Fibroblast of skin of back (primary cell): ENCODE measurements around the gene POPDC2.

Experiments
- DNase-seq: peaks from one replicate; pipeline ENCODE4 v3.0.0-alpha.2; 2013

Gene POPDC2

DNA sequence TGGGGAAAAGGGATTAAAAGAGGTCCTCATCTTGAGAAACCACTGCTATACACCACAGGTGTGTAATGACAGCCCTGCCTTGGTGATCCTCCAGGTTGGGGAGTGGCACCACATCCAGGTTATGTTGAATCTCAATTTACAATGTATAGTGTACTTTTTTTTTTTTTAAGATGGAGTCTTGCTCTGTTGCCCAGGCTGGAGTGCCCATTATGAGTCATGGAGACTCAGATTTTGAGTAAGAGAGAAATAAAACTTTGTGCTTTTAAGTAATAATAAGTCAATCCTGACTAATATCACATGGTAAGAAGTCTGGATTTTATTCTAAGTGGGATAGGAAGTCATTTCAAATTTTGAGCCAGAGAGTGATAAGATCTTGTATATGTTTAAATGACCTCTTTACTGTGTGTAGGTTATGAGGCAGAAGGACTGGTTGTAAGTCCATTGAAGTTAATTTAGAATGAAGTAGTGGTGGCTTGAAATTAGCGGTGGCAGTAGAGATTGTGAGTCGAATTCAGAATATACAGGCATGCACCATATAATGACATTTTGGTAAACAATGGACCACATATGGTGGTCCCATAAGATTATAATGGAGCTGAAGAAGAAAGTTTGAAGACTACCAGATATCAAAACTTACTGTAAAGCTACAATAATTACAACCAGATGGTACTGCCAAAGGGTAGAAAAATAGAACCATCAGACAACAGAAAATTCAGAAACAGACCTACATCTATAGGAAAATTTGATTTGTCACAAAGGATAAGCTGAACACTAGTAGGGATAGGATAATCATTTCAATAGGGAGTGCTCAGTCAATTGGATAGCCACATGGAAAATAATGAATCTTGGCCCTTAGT lies 20.7 kb downstream of the POPDC2 start:
- DNase-seq = no peak

DNA sequence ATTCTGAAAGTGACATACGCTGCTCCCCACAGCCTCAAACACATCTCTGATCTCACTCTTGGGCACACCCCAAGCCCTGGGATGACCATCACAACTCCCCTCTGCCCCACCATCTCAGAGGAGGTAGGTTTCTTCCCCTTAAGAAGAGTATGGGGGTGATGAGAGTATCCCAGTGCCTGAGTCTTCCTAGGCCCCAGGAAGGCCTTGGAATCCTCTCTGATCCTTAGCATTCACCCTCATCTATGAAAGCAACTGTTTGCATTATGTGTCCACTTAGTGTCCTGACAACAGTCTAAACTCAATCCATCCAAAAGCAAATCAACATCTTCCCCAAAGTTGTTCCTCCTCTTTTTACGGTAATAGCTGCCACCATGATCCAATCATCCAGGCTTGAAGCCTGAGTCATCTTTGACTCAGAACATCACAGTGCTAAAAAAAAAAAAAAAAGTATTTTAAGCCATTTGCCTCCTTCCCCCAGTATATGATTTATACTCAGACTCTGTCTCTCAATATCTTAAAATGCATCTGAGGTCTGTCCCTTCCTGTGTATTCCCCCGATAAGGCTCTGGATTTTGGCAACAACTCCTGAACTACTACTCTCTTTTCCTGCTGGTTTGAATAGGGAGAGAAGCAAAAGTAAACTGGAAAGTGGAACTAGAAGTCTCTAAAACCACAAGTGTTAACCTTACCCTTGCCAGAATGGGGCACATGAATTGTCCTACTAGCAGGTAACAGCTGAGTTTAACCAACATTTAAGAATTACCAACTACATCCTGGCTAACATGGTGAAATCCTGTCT lies 22.5 kb downstream of the POPDC2 start:
- DNase-seq = peak; percentile 96

DNA sequence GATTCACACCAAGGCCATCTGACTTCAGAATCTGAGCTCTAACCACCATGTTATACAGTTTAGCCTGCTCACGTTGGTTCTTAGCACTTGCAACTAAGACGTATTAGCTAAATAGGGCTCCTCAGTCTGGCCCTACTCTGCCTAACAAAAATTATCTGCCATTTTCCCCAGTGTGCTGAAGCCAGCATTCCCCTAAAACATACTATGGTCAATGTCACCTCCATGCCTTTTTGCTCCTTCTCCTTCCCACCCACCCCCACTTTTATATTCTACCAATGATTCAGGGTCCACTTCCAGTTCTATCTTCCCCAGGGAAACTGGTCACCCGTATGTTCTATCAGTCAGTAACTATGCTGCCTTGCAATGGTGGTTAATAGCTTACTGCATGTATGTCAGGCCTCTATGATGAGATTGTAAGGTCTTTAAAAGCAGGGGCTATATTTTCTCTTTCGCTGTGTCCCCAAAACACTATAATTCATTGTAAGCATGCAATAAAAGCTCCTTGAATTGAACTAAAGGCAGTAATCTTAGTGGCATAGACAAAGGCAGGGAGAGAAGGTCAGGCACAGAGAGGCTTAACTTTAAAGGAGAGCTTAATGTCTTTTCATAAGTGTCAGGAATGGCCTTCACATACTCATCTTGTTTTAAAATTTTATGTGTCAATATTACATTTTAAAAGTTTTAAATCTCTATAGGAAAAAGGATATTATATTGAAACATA lies 23.3 kb downstream of the POPDC2 start:
- DNase-seq = no peak

GRCh38 chr3:119636249-119636648 lies 24.1 kb downstream of the POPDC2 start:
- DNase-seq = no peak

- DNase-seq = no peak
Observed at GRCh38 chr3:119635719-119636118, 24.7 kb downstream of the POPDC2 start.

DNA sequence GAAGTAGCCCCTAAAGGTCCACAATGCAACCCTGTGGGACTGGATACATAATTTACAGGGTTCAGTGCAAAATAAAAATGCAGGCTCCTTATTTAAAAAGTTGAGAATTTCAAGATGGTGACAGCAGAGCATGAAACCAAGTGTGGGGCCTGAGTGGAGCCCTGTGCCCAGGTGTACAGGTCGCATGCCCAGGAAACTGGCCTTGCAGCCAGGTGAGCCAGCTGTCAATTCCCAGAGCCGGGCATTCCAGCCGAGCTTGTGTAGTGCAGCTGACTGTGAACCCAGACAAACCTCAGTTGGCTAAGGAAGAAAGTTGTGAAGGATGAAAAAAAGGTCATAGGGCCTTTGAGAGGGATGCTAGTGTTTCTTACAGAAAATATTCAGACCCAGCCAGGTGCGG lies 27.6 kb downstream of the POPDC2 start:
- no peak for DNase-seq

DNA sequence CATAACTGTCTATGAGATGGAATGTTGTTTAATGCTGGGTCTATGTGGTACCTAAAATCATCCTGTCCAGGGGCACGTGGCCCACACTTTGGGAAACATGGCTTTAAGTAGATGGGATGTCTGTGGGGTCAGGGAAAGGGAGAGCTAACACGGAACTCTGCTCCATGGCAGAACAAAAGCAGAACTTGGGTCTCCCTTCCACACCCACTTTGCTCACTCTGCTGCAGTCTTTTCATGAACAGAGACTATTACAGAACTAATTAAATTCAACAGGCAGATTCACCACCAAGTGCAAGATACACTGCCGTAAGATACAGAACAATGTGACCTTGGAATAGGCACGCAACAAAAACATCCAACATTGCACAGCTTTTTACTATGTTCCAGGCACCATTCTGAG lies 28.2 kb downstream of the POPDC2 start:
- peak; percentile 46 for DNase-seq

GRCh38 chr3:119631516-119631915 lies 28.9 kb downstream of the POPDC2 start:
- DNase-seq = peak; percentile 35

GRCh38 chr3:119630880-119631329 lies 29.5 kb downstream of the POPDC2 start:
- no peak for DNase-seq

- DNase-seq = peak; percentile 69
Observed at GRCh38 chr3:119630128-119630879, 30.1 kb downstream of the POPDC2 start.

- DNase-seq = peak; percentile 63
Observed at GRCh38 chr3:119628816-119629445, 31.5 kb downstream of the POPDC2 start.

DNA sequence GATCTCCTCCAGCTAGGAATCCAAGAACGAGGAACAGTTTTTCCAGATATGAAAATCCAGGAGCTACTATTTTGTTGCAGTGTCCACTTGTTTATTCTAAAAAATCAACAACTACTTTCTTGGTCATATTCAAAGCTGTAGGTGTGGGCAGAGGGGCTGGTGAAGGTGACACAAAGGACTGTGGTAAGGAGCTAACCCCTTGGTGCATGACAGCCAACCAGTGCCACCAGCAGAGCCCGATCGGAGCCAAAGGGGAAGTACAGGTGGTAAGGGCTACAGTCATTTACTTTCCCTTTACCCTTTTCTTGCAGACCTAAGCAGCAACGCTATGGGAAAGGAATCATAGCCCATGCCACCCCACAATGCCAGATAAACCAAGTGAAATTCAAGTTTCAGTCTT lies 32.0 kb downstream of the POPDC2 start:
- DNase-seq = no peak

DNA sequence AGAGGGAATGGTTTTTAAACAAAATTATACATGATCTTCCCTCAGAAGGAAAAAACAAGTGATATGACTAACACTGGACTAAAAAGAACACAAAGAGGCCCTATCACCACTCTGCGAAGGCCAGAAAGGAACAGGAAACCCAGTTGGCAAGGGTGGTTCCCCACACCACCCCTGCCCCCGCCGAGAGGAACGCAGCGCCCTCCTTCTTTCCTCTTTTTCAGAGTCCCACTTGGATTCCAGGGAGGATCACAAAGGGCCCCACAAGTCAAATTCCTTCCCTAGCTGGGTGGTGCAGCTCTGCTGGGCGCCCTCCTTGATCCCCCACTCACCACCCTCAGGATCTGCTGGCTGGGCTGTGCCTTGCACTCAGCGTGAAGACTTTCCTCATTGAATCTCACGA lies 32.9 kb downstream of the POPDC2 start:
- no peak for DNase-seq

GRCh38 chr3:119626196-119626595 lies 34.2 kb downstream of the POPDC2 start:
- DNase-seq = no peak

DNA sequence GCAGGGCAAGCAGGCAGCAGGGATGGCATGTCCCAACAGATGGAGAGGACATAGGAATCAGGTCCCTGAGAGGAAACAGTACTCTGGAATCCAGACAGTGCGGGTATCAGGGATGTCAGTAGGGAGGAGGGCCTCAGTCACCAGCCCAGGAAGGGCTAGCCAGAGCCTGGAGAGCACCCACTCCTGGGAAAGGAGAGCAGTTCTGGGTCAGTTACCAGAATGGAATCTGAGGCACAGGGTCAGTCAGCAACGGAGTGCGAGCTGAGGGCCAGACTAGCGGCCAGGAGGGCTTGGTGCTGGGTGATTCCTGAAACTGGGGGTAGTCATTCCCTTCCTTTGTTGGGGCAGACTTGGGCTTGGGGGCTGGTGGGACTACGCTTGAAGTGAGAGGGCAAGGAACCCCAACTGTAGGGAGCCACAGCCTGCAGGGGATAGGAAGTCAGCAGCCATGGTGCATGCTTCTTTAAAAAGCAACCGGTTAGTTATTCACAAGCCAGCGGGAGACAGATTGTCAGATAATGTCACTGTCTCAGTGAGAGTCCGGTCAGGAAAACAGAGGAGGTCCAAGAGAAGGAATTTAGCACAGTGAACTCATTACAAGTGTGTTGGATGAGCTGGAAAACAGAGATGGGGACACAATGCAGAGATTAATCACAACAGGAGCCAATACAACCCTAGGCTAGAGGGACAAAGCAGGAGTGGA lies 34.8 kb downstream of the POPDC2 start:
- DNase-seq = peak; percentile 36

- DNase-seq = no peak
Observed at GRCh38 chr3:119624002-119624720, 36.2 kb downstream of the POPDC2 start.

GRCh38 chr3:119620899-119621298 lies 39.5 kb downstream of the POPDC2 start:
- no peak for DNase-seq

DNA sequence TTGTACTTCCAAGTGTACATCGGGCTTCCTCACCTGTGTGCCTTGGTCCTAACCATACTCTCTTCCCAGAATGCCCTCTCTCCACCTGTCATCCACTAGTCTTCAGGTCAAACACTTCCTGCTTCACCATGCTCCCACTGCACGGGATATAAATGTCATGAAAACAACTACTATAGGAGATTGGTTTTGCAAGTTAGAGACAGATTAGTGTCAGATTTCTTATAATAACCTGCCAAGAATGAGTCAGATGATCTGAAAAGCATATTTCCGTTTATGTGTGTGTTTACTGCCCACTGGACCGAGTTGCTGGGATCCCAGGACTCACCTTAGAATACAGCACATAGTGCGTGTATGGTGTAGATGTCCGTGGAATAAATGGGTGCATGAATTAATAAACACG lies 41.3 kb downstream of the POPDC2 start:
- DNase-seq = no peak

GRCh38 chr3:119616056-119616455 lies 44.3 kb downstream of the POPDC2 start:
- no peak for DNase-seq

DNA sequence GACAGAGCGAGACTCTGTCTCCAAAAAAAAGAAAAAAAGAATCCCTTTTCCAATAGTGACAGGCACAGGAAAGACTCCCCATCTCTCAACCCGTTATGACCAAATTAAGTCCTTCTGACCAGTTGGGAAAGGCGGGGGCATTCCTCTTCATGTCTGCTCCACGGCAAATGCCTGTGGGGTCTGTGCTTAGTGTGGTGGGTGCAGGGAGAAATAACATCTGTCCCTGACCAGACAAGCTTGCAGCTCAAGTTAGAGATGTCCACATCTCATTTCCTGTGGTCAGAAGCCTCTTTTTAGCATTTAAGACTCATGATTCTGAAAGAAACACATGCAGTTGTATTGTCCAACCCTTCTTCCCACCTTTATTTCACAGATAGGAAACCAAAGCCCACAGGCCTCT lies 46.5 kb downstream of the POPDC2 start:
- DNase-seq = no peak
